NCI-H82 (cell line): ENCODE results near the gene GPC1.

ENCODE experiments used
- DNase-seq: peaks from one replicate; lab custom pipeline; 2025; lab: John Stamatoyannopoulos, UW

The GPC1 gene

DNA sequence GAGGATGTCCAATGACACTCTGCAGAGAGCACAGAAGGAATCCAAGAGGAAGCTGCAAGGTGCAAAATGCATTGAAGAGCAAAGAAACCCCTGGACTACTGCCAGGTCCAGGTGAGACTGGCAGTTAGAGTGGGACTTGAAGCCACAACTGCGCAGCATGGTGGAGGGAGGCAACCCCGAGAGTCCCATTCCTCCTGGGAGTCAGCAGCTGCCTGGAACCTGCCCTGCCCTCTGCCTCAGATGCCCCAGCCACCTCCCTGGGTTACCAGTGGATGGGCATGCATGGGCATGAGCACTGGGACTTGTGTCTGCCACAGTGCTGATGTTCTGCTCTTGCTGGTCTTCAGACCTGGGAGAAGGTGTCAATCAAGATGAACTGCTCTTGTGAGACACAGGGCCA lies 79.2 kb downstream of the GPC1 start:
- DNase-seq, result no peak

- DNase-seq, result no peak
These were observed 81.9 kb downstream of the GPC1 start for GRCh38 chr2:240517342-240517741.
